Measurements from ENCODE around the gene BNIPL. TPM values are rescaled to one million over a fixed set of nuclear protein-coding genes. Genes with fewer than 3 reads are reported as not detected.

BNIPL gene
- total and polyA plus RNA-seq, 2 donors = 0.52 to 6.2 TPM

GRCh38 chr1:150999926-151000325 lies 36.5 kb upstream of the BNIPL start:
- Histone ChIP-seq H3K27me3 (ENCODE audit: control insufficient read depth in 2 of 2, insufficient read depth in 1 of 2, low read length in 1 of 2) (no peaks in the 10 kb centered on the region), H3K27ac (ENCODE audit: low read depth in 1 of 2, low read length in 1 of 2) (no peak overlapping the region), H3K4me3 (ENCODE audit: low read length in 2 of 2) (no peak overlapping the region), H3K9me3 (ENCODE audit: control insufficient read depth in 2 of 2, insufficient read depth in 1 of 2, low read length in 1 of 2) (no peaks in the 10 kb centered on the region), H3K4me1 (ENCODE audit: control insufficient read depth in 2 of 2, insufficient read depth in 2 of 2, low read length in 2 of 2) (peaks cover 15 to 35% of the 10 kb centered on the region in 2 donors), H3K36me3 (ENCODE audit: control insufficient read depth in 2 of 2, insufficient read depth in 2 of 2, low read length in 1 of 2) (peaks cover 0 to 4% of the 10 kb centered on the region in 2 donors)
- no peak for DNase-seq (ENCODE audit: low read depth in 6 of 9, low spot score in 9 of 9)
- whole genome bisulfite sequencing = 89% methylated on average over 2 of the region's 2 CpGs

- no peaks in the 10 kb centered on the region for H3K27me3 ChIP-seq (ENCODE audit: control insufficient read depth in 2 of 2, insufficient read depth in 1 of 2, low read length in 1 of 2)
- WGBS = 96% methylated on average over 3 of the region's 3 CpGs
- no peak overlapping the region for H3K27ac ChIP-seq (ENCODE audit: low read depth in 1 of 2, low read length in 1 of 2)
- no peak for DNase-seq (ENCODE audit: low read depth in 6 of 9, low spot score in 9 of 9)
- H3K9me3 ChIP-seq (ENCODE audit: control insufficient read depth in 2 of 2, insufficient read depth in 1 of 2, low read length in 1 of 2) = no peaks in the 10 kb centered on the region
- no peak overlapping the region for H3K4me3 ChIP-seq (ENCODE audit: low read length in 2 of 2)
- peaks cover 0 to 4% of the 10 kb centered on the region in 2 donors for H3K36me3 ChIP-seq (ENCODE audit: control insufficient read depth in 2 of 2, insufficient read depth in 2 of 2, low read length in 1 of 2)
- H3K4me1 ChIP-seq (ENCODE audit: control insufficient read depth in 2 of 2, insufficient read depth in 2 of 2, low read length in 2 of 2) = peaks cover 15 to 37% of the 10 kb centered on the region in 2 donors
These were observed 36.0 kb upstream of the BNIPL start for GRCh38 chr1:151000408-151000807.

GRCh38 chr1:151001602-151002001 lies 34.8 kb upstream of the BNIPL start:
- no peak for DNase-seq (ENCODE audit: low read depth in 6 of 9, low spot score in 9 of 9)

GRCh38 chr1:151002051-151002450 lies 34.3 kb upstream of the BNIPL start:
- peaks cover 30 to 49% of the 10 kb centered on the region in 2 donors for H3K4me1 ChIP-seq (ENCODE audit: control insufficient read depth in 2 of 2, insufficient read depth in 2 of 2, low read length in 2 of 2)
- no peak overlapping the region for H3K27ac ChIP-seq (ENCODE audit: low read depth in 1 of 2, low read length in 1 of 2)
- H3K27me3 ChIP-seq (ENCODE audit: control insufficient read depth in 2 of 2, insufficient read depth in 1 of 2, low read length in 1 of 2) = no peaks in the 10 kb centered on the region
- H3K9me3 ChIP-seq (ENCODE audit: control insufficient read depth in 2 of 2, insufficient read depth in 1 of 2, low read length in 1 of 2) = no peaks in the 10 kb centered on the region
- H3K4me3 ChIP-seq (ENCODE audit: low read length in 2 of 2) = no peak overlapping the region
- H3K36me3 ChIP-seq (ENCODE audit: control insufficient read depth in 2 of 2, insufficient read depth in 2 of 2, low read length in 1 of 2) = peaks cover 0 to 4% of the 10 kb centered on the region in 2 donors
- DNase-seq (ENCODE audit: low read depth in 6 of 9, low spot score in 9 of 9) = no peak
- 99% methylated on average over 3 of the region's 3 CpGs for WGBS

More at GRCh38 chr1:151001602-151002001, 34.8 kb upstream of the BNIPL start:
- Histone ChIP-seq H3K9me3 (ENCODE audit: control insufficient read depth in 2 of 2, insufficient read depth in 1 of 2, low read length in 1 of 2) (no peaks in the 10 kb centered on the region), H3K4me1 (ENCODE audit: control insufficient read depth in 2 of 2, insufficient read depth in 2 of 2, low read length in 2 of 2) (peaks cover 25 to 45% of the 10 kb centered on the region in 2 donors), H3K27me3 (ENCODE audit: control insufficient read depth in 2 of 2, insufficient read depth in 1 of 2, low read length in 1 of 2) (no peaks in the 10 kb centered on the region), H3K27ac (ENCODE audit: low read depth in 1 of 2, low read length in 1 of 2) (no peak overlapping the region), H3K36me3 (ENCODE audit: control insufficient read depth in 2 of 2, insufficient read depth in 2 of 2, low read length in 1 of 2) (peaks cover 0 to 4% of the 10 kb centered on the region in 2 donors), H3K4me3 (ENCODE audit: low read length in 2 of 2) (no peak overlapping the region)
- 97% methylated on average over 4 of the region's 4 CpGs for WGBS

- Histone ChIP-seq H3K4me3 (ENCODE audit: low read length in 2 of 2) (no peak overlapping the region), H3K9me3 (ENCODE audit: control insufficient read depth in 2 of 2, insufficient read depth in 1 of 2, low read length in 1 of 2) (no peaks in the 10 kb centered on the region), H3K36me3 (ENCODE audit: control insufficient read depth in 2 of 2, insufficient read depth in 2 of 2, low read length in 1 of 2) (peaks cover 0 to 1% of the 10 kb centered on the region in 2 donors), H3K4me1 (ENCODE audit: control insufficient read depth in 2 of 2, insufficient read depth in 2 of 2, low read length in 2 of 2) (peaks cover 33 to 55% of the 10 kb centered on the region in 2 donors), H3K27me3 (ENCODE audit: control insufficient read depth in 2 of 2, insufficient read depth in 1 of 2, low read length in 1 of 2) (no peaks in the 10 kb centered on the region), H3K27ac (ENCODE audit: low read depth in 1 of 2, low read length in 1 of 2) (no peak overlapping the region)
- WGBS = 83% methylated on average over 2 of the region's 2 CpGs
- DNase-seq (ENCODE audit: low read depth in 6 of 9, low spot score in 9 of 9) = no peak
These were observed 33.8 kb upstream of the BNIPL start for GRCh38 chr1:151002611-151003010.

GRCh38 chr1:151003180-151003579 lies 33.2 kb upstream of the BNIPL start:
- Histone ChIP-seq H3K27ac (ENCODE audit: low read depth in 1 of 2, low read length in 1 of 2) (peak overlapping the region in 1 of 2 donors; percentile 21), H3K4me3 (ENCODE audit: low read length in 2 of 2) (no peak overlapping the region), H3K27me3 (ENCODE audit: control insufficient read depth in 2 of 2, insufficient read depth in 1 of 2, low read length in 1 of 2) (no peaks in the 10 kb centered on the region), H3K36me3 (ENCODE audit: control insufficient read depth in 2 of 2, insufficient read depth in 2 of 2, low read length in 1 of 2) (no peaks in the 10 kb centered on the region), H3K4me1 (ENCODE audit: control insufficient read depth in 2 of 2, insufficient read depth in 2 of 2, low read length in 2 of 2) (peaks cover 37 to 60% of the 10 kb centered on the region in 2 donors), H3K9me3 (ENCODE audit: control insufficient read depth in 2 of 2, insufficient read depth in 1 of 2, low read length in 1 of 2) (no peaks in the 10 kb centered on the region)
- DNase-seq (ENCODE audit: low read depth in 6 of 9, low spot score in 9 of 9) = peak in 3 of 9 donors; percentile 35 to 69 (median 42)

- Histone ChIP-seq H3K4me1 (ENCODE audit: control insufficient read depth in 2 of 2, insufficient read depth in 2 of 2, low read length in 2 of 2) (peaks cover 52 to 66% of the 10 kb centered on the region in 2 donors), H3K27me3 (ENCODE audit: control insufficient read depth in 2 of 2, insufficient read depth in 1 of 2, low read length in 1 of 2) (no peaks in the 10 kb centered on the region), H3K27ac (ENCODE audit: low read depth in 1 of 2, low read length in 1 of 2) (peak overlapping the region; percentile 65 to 70), H3K36me3 (ENCODE audit: control insufficient read depth in 2 of 2, insufficient read depth in 2 of 2, low read length in 1 of 2) (no peaks in the 10 kb centered on the region), H3K4me3 (ENCODE audit: low read length in 2 of 2) (peak overlapping the region; percentile 41 to 47), H3K9me3 (ENCODE audit: control insufficient read depth in 2 of 2, insufficient read depth in 1 of 2, low read length in 1 of 2) (no peaks in the 10 kb centered on the region)
- WGBS = 49% methylated on average over 4 of the region's 4 CpGs
- DNase-seq (ENCODE audit: low read depth in 6 of 9, low spot score in 9 of 9) = no peak
These were observed 30.6 kb upstream of the BNIPL start for GRCh38 chr1:151005729-151006319.

- Histone ChIP-seq H3K9me3 (ENCODE audit: control insufficient read depth in 2 of 2, insufficient read depth in 1 of 2, low read length in 1 of 2) (no peaks in the 10 kb centered on the region), H3K36me3 (ENCODE audit: control insufficient read depth in 2 of 2, insufficient read depth in 2 of 2, low read length in 1 of 2) (no peaks in the 10 kb centered on the region), H3K4me3 (ENCODE audit: low read length in 2 of 2) (peak within 1 kb of the TSS; percentile 41 to 47), H3K27me3 (ENCODE audit: control insufficient read depth in 2 of 2, insufficient read depth in 1 of 2, low read length in 1 of 2) (no peaks in the 10 kb centered on the region), H3K4me1 (ENCODE audit: control insufficient read depth in 2 of 2, insufficient read depth in 2 of 2, low read length in 2 of 2) (peaks cover 52 to 69% of the 10 kb centered on the region in 2 donors), H3K27ac (ENCODE audit: low read depth in 1 of 2, low read length in 1 of 2) (peak within 1 kb of the TSS; percentile 84)
- DNase-seq (ENCODE audit: low read depth in 6 of 9, low spot score in 9 of 9) = peak in 3 of 9 donors; percentile 23 to 63 (median 36)
- WGBS = 2% methylated on average over 18 of the region's 18 CpGs
These were observed 29.9 kb upstream of the BNIPL start, which contains the start of gene MINDY1 for GRCh38 chr1:151006327-151007052. TSS of gene MINDY1 (minus strand) at chr1:151006902. CDS start at chr1:151002617, 4,285 bp downstream.

- no peak for DNase-seq (ENCODE audit: low read depth in 6 of 9, low spot score in 9 of 9)
- Histone ChIP-seq H3K9me3 (ENCODE audit: control insufficient read depth in 2 of 2, insufficient read depth in 1 of 2, low read length in 1 of 2) (no peaks in the 10 kb centered on the region), H3K4me1 (ENCODE audit: control insufficient read depth in 2 of 2, insufficient read depth in 2 of 2, low read length in 2 of 2) (peaks cover 44 to 61% of the 10 kb centered on the region in 2 donors), H3K27me3 (ENCODE audit: control insufficient read depth in 2 of 2, insufficient read depth in 1 of 2, low read length in 1 of 2) (no peaks in the 10 kb centered on the region), H3K4me3 (ENCODE audit: low read length in 2 of 2) (peak overlapping the region; percentile 81 to 93), H3K27ac (ENCODE audit: low read depth in 1 of 2, low read length in 1 of 2) (peak overlapping the region; percentile 84), H3K36me3 (ENCODE audit: control insufficient read depth in 2 of 2, insufficient read depth in 2 of 2, low read length in 1 of 2) (peaks cover under 1 to 6% of the 10 kb centered on the region in 2 donors)
- WGBS = 44% methylated on average over 4 of the region's 4 CpGs
These were observed 28.5 kb upstream of the BNIPL start for GRCh38 chr1:151007853-151008243.
